Measurements from ENCODE around the gene UBR1.

Gene UBR1

GRCh38 chr15:42915654-42916315 lies 190.1 kb downstream of the UBR1 start:
- Histone ChIP-seq H3K27me3 (ENCODE audit: insufficient read depth, low read depth) (no peaks in the 10 kb centered on the region), H3K4me2 (no peak overlapping the region; the same call in 1 of the 2 replicates), H3K4me1 (ENCODE audit: low read depth, poor library complexity, severe bottlenecking) (peaks cover 53% of the 10 kb centered on the region), H4K20me1 (ENCODE audit: insufficient read depth) (0 out of 2 replicates have a peak, but pooled peaks cover 4% of the 10 kb centered on the region), H3K79me2 (ENCODE audit: insufficient read depth, low read depth) (peaks cover 21% of the 10 kb centered on the region), H3K9ac (no peak overlapping the region), H2AFZ (ENCODE audit: low read depth) (no peak overlapping the region), H3K4me3 (IDR thresholded peaks at IDR 0.05; ENCODE audit: insufficient read depth, low read depth, low read length) (no peak overlapping the region), H3K27ac (no peak overlapping the region), H3K36me3 (ENCODE audit: insufficient read depth) (no peaks in the 10 kb centered on the region)
- TF ChIP-seq CTCF (conservative IDR thresholded peaks at IDR 0.05; ENCODE audit: low read depth, low read length), result no peak

GRCh38 chr15:42914728-42915497 lies 190.9 kb downstream of the UBR1 start:
- no peak for TF ChIP-seq CTCF (conservative IDR thresholded peaks at IDR 0.05; ENCODE audit: low read depth, low read length)
- Histone ChIP-seq H2AFZ (ENCODE audit: low read depth) (no peak overlapping the region), H3K4me1 (ENCODE audit: low read depth, poor library complexity, severe bottlenecking) (peaks cover 53% of the 10 kb centered on the region), H3K36me3 (ENCODE audit: insufficient read depth) (no peaks in the 10 kb centered on the region), H3K4me2 (peak overlapping the region; percentile 30; the same call in 1 of the 2 replicates), H3K27ac (no peak overlapping the region), H3K27me3 (ENCODE audit: insufficient read depth, low read depth) (no peaks in the 10 kb centered on the region), H3K79me2 (ENCODE audit: insufficient read depth, low read depth) (peaks cover 21% of the 10 kb centered on the region), H3K4me3 (IDR thresholded peaks at IDR 0.05; ENCODE audit: insufficient read depth, low read depth, low read length) (no peak overlapping the region), H4K20me1 (ENCODE audit: insufficient read depth) (0 out of 2 replicates have a peak, but pooled peaks cover 4% of the 10 kb centered on the region), H3K9ac (no peak overlapping the region)

- Histone ChIP-seq H4K20me1 (ENCODE audit: insufficient read depth) (no peaks in the 10 kb centered on the region), H3K4me1 (ENCODE audit: low read depth, poor library complexity, severe bottlenecking) (peaks cover 19% of the 10 kb centered on the region), H3K9ac (no peak overlapping the region), H2AFZ (ENCODE audit: low read depth) (no peak overlapping the region), H3K27ac (no peak overlapping the region), H3K4me3 (IDR thresholded peaks at IDR 0.05; ENCODE audit: insufficient read depth, low read depth, low read length) (no peak overlapping the region), H3K4me2 (no peak overlapping the region), H3K36me3 (ENCODE audit: insufficient read depth) (no peaks in the 10 kb centered on the region), H3K79me2 (ENCODE audit: insufficient read depth, low read depth) (no peaks in the 10 kb centered on the region), H3K27me3 (ENCODE audit: insufficient read depth, low read depth) (no peaks in the 10 kb centered on the region)
- no peak for TF ChIP-seq CTCF (conservative IDR thresholded peaks at IDR 0.05; ENCODE audit: low read depth, low read length)
Observed at GRCh38 chr15:42911058-42911592, 194.7 kb downstream of the UBR1 start.

GRCh38 chr15:42908538-42908937 lies 197.3 kb downstream of the UBR1 start:
- H3K4me2 ChIP-seq, result no peak overlapping the region
- TF ChIP-seq CTCF (conservative IDR thresholded peaks at IDR 0.05; ENCODE audit: low read depth, low read length), result no peak
- no peak overlapping the region for H3K9ac ChIP-seq
- H3K27me3 ChIP-seq (ENCODE audit: insufficient read depth, low read depth), result no peaks in the 10 kb centered on the region
- H3K4me1 ChIP-seq (ENCODE audit: low read depth, poor library complexity, severe bottlenecking), result no peaks in the 10 kb centered on the region
- no peak overlapping the region for H3K27ac ChIP-seq
- H3K36me3 ChIP-seq (ENCODE audit: insufficient read depth), result no peaks in the 10 kb centered on the region
- peaks cover 4% of the 10 kb centered on the region; the same call in 1 of the 2 replicates for H3K79me2 ChIP-seq (ENCODE audit: insufficient read depth, low read depth)
- no peaks in the 10 kb centered on the region for H4K20me1 ChIP-seq (ENCODE audit: insufficient read depth)
- H2AFZ ChIP-seq (ENCODE audit: low read depth), result no peak overlapping the region
- no peak overlapping the region for H3K4me3 ChIP-seq (IDR thresholded peaks at IDR 0.05; ENCODE audit: insufficient read depth, low read depth, low read length)

All from KMS-11 (cell line).